Mesendoderm (in vitro differentiated cells): Measurements from ENCODE around the gene GPR37L1.

Experiments used
- DNase-seq: peaks from one replicate; pipeline ENCODE4 v3.0.0; 2013
- H2AK5ac ChIP-seq: 2 replicates; pipeline ENCODE4 v1.6.1; 2013; ENCODE audit warnings: low read length, inconsistent platforms
- H2BK120ac ChIP-seq: 2 replicates; pipeline ENCODE4 v1.6.1; 2013; ENCODE audit warnings: low read depth, mild to moderate bottlenecking, low read length, moderate library complexity, mixed read lengths
- H2BK15ac ChIP-seq: replicated peaks from 2 replicates; pipeline ENCODE4 v1.6.1; 2013; ENCODE audit warnings: low read depth, mild to moderate bottlenecking, moderate library complexity
- H2BK5ac ChIP-seq: 2 replicates; pipeline ENCODE4 v1.6.1; 2013; ENCODE audit warnings: low read length, inconsistent platforms
- H3K18ac ChIP-seq: 2 replicates; pipeline ENCODE4 v1.6.1; 2013; ENCODE audit warnings: mild to moderate bottlenecking, low read length, mixed read lengths
- H3K23ac ChIP-seq: one replicate; pipeline ENCODE4 v1.6.1; 2013; ENCODE audit warnings: low read length
- H3K27ac ChIP-seq: 2 replicates; pipeline ENCODE4 v1.5.1; 2013; ENCODE audit warnings: low read depth, mild to moderate bottlenecking, inconsistent platforms, low read length, moderate library complexity
- H3K27me3 ChIP-seq: 2 replicates; pipeline ENCODE4 v1.6.1; 2013; ENCODE audit warnings: low read length, control low read depth, mild to moderate bottlenecking, inconsistent platforms; ENCODE audit not compliant: insufficient read depth, poor library complexity
- H3K36me3 ChIP-seq: 2 replicates; pipeline ENCODE4 v1.6.1; 2013; ENCODE audit warnings: low read length, inconsistent platforms; ENCODE audit not compliant: control insufficient read depth, insufficient read depth
- H3K4ac ChIP-seq: one replicate; pipeline ENCODE4 v1.6.1; 2013; ENCODE audit warnings: low read depth, mild to moderate bottlenecking, low read length, moderate library complexity
- H3K4me1 ChIP-seq: 2 replicates; pipeline ENCODE4 v1.6.1; 2013; ENCODE audit warnings: low read depth, low read length, inconsistent platforms; ENCODE audit not compliant: control insufficient read depth
- H3K4me2 ChIP-seq: 2 replicates; pipeline ENCODE4 v1.6.1; 2013; ENCODE audit warnings: low read length
- H3K4me3 ChIP-seq: 2 replicates; pipeline ENCODE4 v1.5.1; 2013; ENCODE audit warnings: mild to moderate bottlenecking, low read length
- H3K56ac ChIP-seq: one replicate; pipeline ENCODE4 v1.6.1; 2013; ENCODE audit warnings: low read length
- H3K79me1 ChIP-seq: 2 replicates; pipeline ENCODE4 v1.6.1; 2013; ENCODE audit warnings: low read length, inconsistent platforms
- H3K79me2 ChIP-seq: 2 replicates; pipeline ENCODE4 v1.6.1; 2013; ENCODE audit warnings: mild to moderate bottlenecking, low read length; ENCODE audit not compliant: control insufficient read depth, insufficient read depth
- H3K9ac ChIP-seq: 2 replicates; pipeline ENCODE4 v1.6.1; 2013; ENCODE audit warnings: low read length, inconsistent platforms
- H4K5ac ChIP-seq: one replicate; pipeline ENCODE4 v1.6.1; 2013; ENCODE audit warnings: low read length
- H4K8ac ChIP-seq: one replicate; pipeline ENCODE4 v1.6.1; 2013; ENCODE audit warnings: low read depth, mild to moderate bottlenecking, control low read depth, low read length, moderate library complexity
- WGBS: extraction: QIAGEN DNeasy Blood & Tissue Kit; methylation state at CpG from one replicate; pipeline ENCODE4 v1.1.7; 2013; ENCODE audit warnings: low lambda C conversion rate, missing lambda C conversion rate; ENCODE audit not compliant: insufficient coverage; ENCODE audit errors: extremely low coverage; 5-methylcytosine and 5-hydroxymethylcytosine counted together

GPR37L1 gene

DNA sequence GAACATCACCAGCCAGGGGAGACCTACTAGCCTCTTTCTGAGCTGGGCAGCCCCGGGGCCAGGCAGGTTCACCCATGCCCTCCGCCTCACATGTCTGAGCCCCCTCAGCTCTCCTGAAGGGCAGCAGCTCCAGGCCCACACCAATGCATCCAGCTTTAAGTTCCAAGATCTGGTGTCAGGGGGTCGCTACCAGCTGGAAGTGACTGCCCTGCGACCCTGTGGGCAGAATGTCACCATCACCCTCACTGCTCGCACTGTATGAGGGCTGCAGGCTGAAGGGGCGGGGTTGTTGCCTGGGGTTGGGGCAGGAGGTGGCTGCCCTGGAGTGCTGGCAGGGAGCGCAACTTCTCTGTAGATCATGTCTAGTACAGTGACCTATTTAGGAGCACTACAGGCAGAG lies 46.1 kb downstream of the GPR37L1 start:
- no peaks in the 10 kb centered on the region for H3K36me3 ChIP-seq
- no peak overlapping the region for H2AK5ac ChIP-seq
- no peak for DNase-seq
- no peak overlapping the region for H3K18ac ChIP-seq
- H3K4ac ChIP-seq: no peak overlapping the region
- no peaks in the 10 kb centered on the region for H3K79me2 ChIP-seq
- no peak overlapping the region for H3K9ac ChIP-seq
- no peak overlapping the region for H3K4me3 ChIP-seq
- no peak overlapping the region for H4K8ac ChIP-seq
- H3K23ac ChIP-seq: no peak overlapping the region
- no peak overlapping the region for H2BK120ac ChIP-seq
- H3K56ac ChIP-seq: no peak overlapping the region
- H3K79me1 ChIP-seq: no peaks in the 10 kb centered on the region
- H4K5ac ChIP-seq: no peak overlapping the region
- H3K4me1 ChIP-seq: no peaks in the 10 kb centered on the region
- H3K27ac ChIP-seq: no peak overlapping the region
- no CpG with 5 or more reads among the region's 7 CpGs for WGBS
- no peak overlapping the region for H3K4me2 ChIP-seq
- H2BK5ac ChIP-seq: no peak overlapping the region
- H3K27me3 ChIP-seq: no peaks in the 10 kb centered on the region
- H2BK15ac ChIP-seq: no peak overlapping the region

DNA sequence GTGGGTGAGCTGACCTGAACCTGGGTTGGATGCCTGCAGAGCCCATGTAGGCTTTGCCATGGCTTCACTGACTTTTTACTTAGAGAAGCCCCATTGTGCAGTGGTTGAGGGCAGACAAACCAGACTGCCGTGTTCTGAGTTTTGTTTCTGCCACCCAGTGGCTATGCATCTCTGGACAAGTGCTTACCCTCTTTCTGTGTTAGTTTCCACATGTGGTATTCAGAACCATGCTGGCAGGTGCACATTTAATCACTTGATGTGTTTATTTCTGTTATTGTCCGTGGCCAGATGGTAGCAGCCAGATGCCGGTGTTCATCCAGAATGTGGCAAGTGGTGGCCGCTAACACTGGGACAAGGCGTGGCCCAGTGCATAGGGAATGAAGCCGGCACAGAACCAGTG lies 48.0 kb downstream of the GPR37L1 start:
- Histone ChIP-seq H3K79me2 (no peaks in the 10 kb centered on the region), H3K4me2 (no peak overlapping the region), H3K27me3 (no peaks in the 10 kb centered on the region), H3K4ac (no peak overlapping the region), H3K18ac (no peak overlapping the region), H3K79me1 (no peaks in the 10 kb centered on the region), H3K56ac (no peak overlapping the region), H4K8ac (no peak overlapping the region), H3K27ac (no peak overlapping the region), H3K4me3 (no peak overlapping the region), H2BK15ac (no peak overlapping the region), H2AK5ac (no peak overlapping the region), H3K23ac (no peak overlapping the region), H2BK120ac (no peak overlapping the region), H2BK5ac (no peak overlapping the region), H3K9ac (no peak overlapping the region), H4K5ac (no peak overlapping the region), H3K36me3 (no peaks in the 10 kb centered on the region), H3K4me1 (no peaks in the 10 kb centered on the region)
- WGBS: no CpG with 5 or more reads among the region's 6 CpGs
- DNase-seq: no peak

DNA sequence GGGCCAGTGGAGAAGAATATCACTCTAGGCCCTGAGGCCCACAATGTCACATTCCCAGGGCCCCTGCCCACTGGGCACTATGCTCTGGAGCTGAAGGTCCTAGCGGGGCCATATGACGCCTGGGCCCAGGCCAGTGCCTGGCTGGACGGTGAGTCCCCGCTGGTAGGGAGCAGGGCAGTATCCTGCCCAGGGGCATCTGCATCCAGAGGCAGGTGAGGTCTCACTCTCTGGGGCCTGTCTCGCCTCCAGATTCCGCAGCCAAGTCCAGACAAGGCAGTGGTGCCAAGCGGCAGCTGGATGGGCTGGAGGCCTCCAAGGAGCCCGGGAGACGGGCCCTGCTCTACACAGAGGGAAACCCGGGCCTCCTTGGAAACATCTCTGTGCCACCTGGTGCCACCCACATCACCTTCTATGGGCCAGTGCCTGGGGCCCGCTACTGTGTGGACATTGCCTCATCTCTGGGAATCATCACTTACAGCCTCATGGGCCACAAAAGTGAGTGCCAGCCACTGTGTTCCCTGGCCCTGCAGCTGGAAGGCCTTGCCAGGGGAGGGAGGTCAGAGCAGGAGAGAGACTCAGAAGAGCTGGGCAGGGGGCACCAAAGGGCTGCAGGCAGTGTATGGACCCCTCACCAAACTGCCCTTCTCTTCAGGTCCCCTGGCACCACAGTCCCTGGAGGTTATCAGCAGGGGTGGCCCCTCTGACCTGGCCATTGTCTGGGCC lies 48.7 kb downstream of the GPR37L1 start:
- Histone ChIP-seq H3K4ac (no peak overlapping the region), H3K4me2 (no peak overlapping the region), H3K23ac (no peak overlapping the region), H3K79me1 (no peaks in the 10 kb centered on the region), H3K56ac (no peak overlapping the region), H3K4me3 (no peak overlapping the region), H3K79me2 (no peaks in the 10 kb centered on the region), H3K36me3 (no peaks in the 10 kb centered on the region), H4K5ac (no peak overlapping the region), H3K4me1 (no peaks in the 10 kb centered on the region), H2BK5ac (no peak overlapping the region), H3K9ac (no peak overlapping the region), H4K8ac (no peak overlapping the region), H2AK5ac (no peak overlapping the region), H2BK15ac (no peak overlapping the region), H2BK120ac (no peak overlapping the region), H3K27me3 (no peaks in the 10 kb centered on the region), H3K18ac (no peak overlapping the region), H3K27ac (no peak overlapping the region)
- no CpG with 5 or more reads among the region's 11 CpGs for WGBS
- no peak for DNase-seq

DNA sequence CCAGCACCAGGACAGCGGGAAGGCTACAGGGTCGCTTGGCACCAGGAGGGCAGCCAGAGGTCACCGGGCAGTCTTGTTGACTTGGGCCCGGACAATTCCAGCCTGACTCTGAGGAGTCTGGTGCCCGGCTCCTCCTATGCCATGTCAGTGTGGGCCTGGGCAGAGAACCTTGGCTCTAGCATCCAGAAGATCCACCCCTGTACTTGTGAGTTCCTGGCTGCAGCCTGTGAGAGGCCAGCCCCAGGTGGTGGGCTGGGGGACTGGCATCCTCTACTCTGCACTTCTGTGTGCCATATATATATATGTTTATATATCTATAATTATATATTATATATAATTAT lies 49.3 kb downstream of the GPR37L1 start:
- Histone ChIP-seq H2BK15ac (no peak overlapping the region), H3K9ac (no peak overlapping the region), H3K4me3 (no peak overlapping the region), H3K36me3 (no peaks in the 10 kb centered on the region), H3K27me3 (no peaks in the 10 kb centered on the region), H3K4ac (no peak overlapping the region), H3K4me2 (no peak overlapping the region), H2BK120ac (no peak overlapping the region), H4K8ac (no peak overlapping the region), H3K27ac (no peak overlapping the region), H2AK5ac (no peak overlapping the region), H3K23ac (no peak overlapping the region), H4K5ac (no peak overlapping the region), H3K56ac (no peak overlapping the region), H3K79me2 (no peaks in the 10 kb centered on the region), H3K79me1 (no peaks in the 10 kb centered on the region), H3K4me1 (no peaks in the 10 kb centered on the region), H2BK5ac (no peak overlapping the region), H3K18ac (no peak overlapping the region)
- WGBS: no CpG with 5 or more reads among the region's 5 CpGs
- no peak for DNase-seq

DNA sequence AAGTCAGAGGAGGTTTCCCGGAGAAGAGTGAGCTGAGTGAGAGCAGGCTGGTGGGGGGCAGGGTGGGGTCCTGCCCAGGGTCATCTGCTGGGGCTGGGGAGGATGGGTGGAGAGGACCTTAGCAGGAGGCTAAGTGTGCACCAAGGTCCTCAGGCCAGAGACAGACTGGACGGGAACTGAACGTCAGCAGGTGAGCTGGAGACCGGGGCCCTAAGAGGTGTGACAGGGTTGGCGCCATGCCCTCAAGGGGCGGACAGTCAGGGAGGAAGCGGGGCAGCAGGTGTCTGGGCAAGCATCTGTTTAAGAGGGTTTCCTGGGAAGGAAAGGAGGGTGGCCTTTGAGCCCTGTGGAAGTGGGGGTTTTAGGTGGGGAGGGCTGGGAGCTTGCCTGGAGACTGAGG lies 51.3 kb downstream of the GPR37L1 start:
- Histone ChIP-seq H2AK5ac (no peak overlapping the region), H4K5ac (no peak overlapping the region), H3K27me3 (no peaks in the 10 kb centered on the region), H3K23ac (no peak overlapping the region), H3K79me1 (no peaks in the 10 kb centered on the region), H4K8ac (no peak overlapping the region), H3K79me2 (no peaks in the 10 kb centered on the region), H2BK120ac (no peak overlapping the region), H2BK5ac (no peak overlapping the region), H3K4me1 (no peaks in the 10 kb centered on the region), H3K4me3 (no peak overlapping the region), H2BK15ac (no peak overlapping the region), H3K18ac (no peak overlapping the region), H3K4ac (no peak overlapping the region), H3K9ac (no peak overlapping the region), H3K27ac (no peak overlapping the region), H3K36me3 (no peaks in the 10 kb centered on the region), H3K56ac (no peak overlapping the region), H3K4me2 (no peak overlapping the region)
- no CpG with 5 or more reads among the region's 7 CpGs for WGBS
- DNase-seq: no peak
